AG04450 (cell line): Measurements from ENCODE around the gene PRKD2. TPM values are rescaled to one million over a fixed set of nuclear protein-coding genes. Genes with fewer than 3 reads are reported as not detected.

Source experiments
- CTCF ChIA-PET: fragments of 300-600, 350-600 bp; formaldehyde crosslinking; extraction: SDS; loops from one replicate; lab custom pipeline; 2022; ENCODE audit warnings: antibody characterized with exemption, inconsistent platforms; lab: Charles Lee
- POLR2A ChIA-PET: fragments of 350-600 bp; formaldehyde crosslinking; extraction: SDS; loops from one replicate; lab custom pipeline; 2021; ENCODE audit warnings: antibody characterized with exemption, inconsistent platforms; lab: Yijun Ruan, JAX
- DNase-seq: peaks from one replicate; pipeline ENCODE4 v3.0.0-alpha.2; 2011; ENCODE audit warnings: low read depth, low spot score
- H3K27ac ChIP-seq: one replicate; pipeline ENCODE4 v1.5.1; 2012; ENCODE audit warnings: low read depth, low read length, control low read depth
- H3K27me3 ChIP-seq: one replicate; pipeline ENCODE4 v1.6.0; 2012; ENCODE audit warnings: low read length; ENCODE audit not compliant: control insufficient read depth, insufficient read depth
- H3K4me3 ChIP-seq: 2 replicates; pipeline ENCODE4 v1.5.1; 2011; ENCODE audit warnings: mild to moderate bottlenecking, low read depth, low read length, control low read depth
- H3K9me3 ChIP-seq: 2 replicates; pipeline ENCODE4 v1.5.1; 2012; ENCODE audit warnings: low read length; ENCODE audit not compliant: control insufficient read depth, insufficient read depth
- polyA plus RNA-seq: library from polyadenylated mRNA; depleted of rRNA; stranded (reverse); fragments of >200 nt; gene quantifications from 2 replicates; pipeline ENCODE4 v1.2.3, GENCODE V29; 2011
- TF ChIP-seq, protein P1 (sequence below): IDR thresholded peaks from 2 replicates; pipeline ENCODE4 v1.5.1; 2011; ENCODE audit warnings: low read depth, low read length, control low read depth, inconsistent platforms

The PRKD2 gene
- polyA plus RNA-seq, 1 experiment, result 6.7 TPM

GRCh38 chr19:46728693-46729339 lies 11.9 kb upstream of the PRKD2 start:
- no peaks in the 10 kb centered on the region for H3K27me3 ChIP-seq
- TF ChIP-seq, protein P1, sequence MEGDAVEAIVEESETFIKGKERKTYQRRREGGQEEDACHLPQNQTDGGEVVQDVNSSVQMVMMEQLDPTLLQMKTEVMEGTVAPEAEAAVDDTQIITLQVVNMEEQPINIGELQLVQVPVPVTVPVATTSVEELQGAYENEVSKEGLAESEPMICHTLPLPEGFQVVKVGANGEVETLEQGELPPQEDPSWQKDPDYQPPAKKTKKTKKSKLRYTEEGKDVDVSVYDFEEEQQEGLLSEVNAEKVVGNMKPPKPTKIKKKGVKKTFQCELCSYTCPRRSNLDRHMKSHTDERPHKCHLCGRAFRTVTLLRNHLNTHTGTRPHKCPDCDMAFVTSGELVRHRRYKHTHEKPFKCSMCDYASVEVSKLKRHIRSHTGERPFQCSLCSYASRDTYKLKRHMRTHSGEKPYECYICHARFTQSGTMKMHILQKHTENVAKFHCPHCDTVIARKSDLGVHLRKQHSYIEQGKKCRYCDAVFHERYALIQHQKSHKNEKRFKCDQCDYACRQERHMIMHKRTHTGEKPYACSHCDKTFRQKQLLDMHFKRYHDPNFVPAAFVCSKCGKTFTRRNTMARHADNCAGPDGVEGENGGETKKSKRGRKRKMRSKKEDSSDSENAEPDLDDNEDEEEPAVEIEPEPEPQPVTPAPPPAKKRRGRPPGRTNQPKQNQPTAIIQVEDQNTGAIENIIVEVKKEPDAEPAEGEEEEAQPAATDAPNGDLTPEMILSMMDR, result peak; percentile 86
- H3K4me3 ChIP-seq, result no peak overlapping the region
- ChIA-PET CTCF (interaction anchor here (0.6 to 3.2 kb wide), 16 partner anchors 9 to 1072 kb away, joined by 3 to 16 read pairs (median 4); no protein-coding TSS in a partner anchor), POLR2A (no interaction called here)
- no peaks in the 10 kb centered on the region; the same call in 1 of the 2 replicates for H3K9me3 ChIP-seq
- no peak overlapping the region for H3K27ac ChIP-seq
- DNase-seq, result no peak

DNA sequence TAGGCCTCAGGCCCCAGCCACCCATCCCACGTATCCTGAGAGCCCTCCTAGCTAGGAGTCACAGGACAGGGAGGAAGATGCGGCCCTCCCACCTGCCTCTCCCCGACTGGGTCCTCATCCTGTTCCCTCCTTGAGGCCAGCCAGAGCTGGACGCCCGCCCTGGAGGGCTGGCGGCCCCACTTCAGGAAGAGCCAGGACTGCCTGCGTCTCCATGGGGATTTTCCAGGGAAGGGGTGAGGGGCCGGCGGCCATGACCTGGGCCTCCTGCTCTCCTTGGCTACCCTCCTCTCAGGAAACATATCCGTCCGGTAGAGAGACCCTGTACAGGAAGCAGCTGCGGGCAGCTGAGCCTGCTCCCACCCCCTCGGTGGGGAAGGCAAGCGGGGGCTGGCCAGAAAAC lies 11.3 kb upstream of the PRKD2 start:
- H3K9me3 ChIP-seq, result no peaks in the 10 kb centered on the region; the same call in 1 of the 2 replicates
- no peaks in the 10 kb centered on the region for H3K27me3 ChIP-seq
- ChIA-PET CTCF (interaction anchor here (0.5 to 3.2 kb wide), 13 partner anchors 8 to 419 kb away, joined by 3 to 16 read pairs (median 4); no protein-coding TSS in a partner anchor), POLR2A (no interaction called here)
- H3K27ac ChIP-seq, result no peak overlapping the region
- no peak for DNase-seq
- H3K4me3 ChIP-seq, result no peak overlapping the region
- TF ChIP-seq, protein P1, result no peak

- ChIA-PET POLR2A (no interaction called here), CTCF (interaction anchor here (0.5 to 3.2 kb wide), 12 partner anchors 8 to 420 kb away, joined by 3 to 16 read pairs (median 4); no protein-coding TSS in a partner anchor)
- Histone ChIP-seq H3K4me3 (no peak overlapping the region), H3K9me3 (no peaks in the 10 kb centered on the region; the same call in 1 of the 2 replicates), H3K27ac (no peak overlapping the region), H3K27me3 (no peaks in the 10 kb centered on the region)
- TF ChIP-seq, protein P1, result no peak
- DNase-seq, result no peak
These were observed 10.8 kb upstream of the PRKD2 start for GRCh38 chr19:46727757-46728156.

GRCh38 chr19:46726971-46727501 lies 10.1 kb upstream of the PRKD2 start:
- H3K9me3 ChIP-seq, result no peaks in the 10 kb centered on the region
- TF ChIP-seq, protein P1, result no peak
- CTCF ChIA-PET, result interaction anchor here (0.7 to 3.2 kb wide), 2 partner anchors 23 to 63 kb away, joined by 3 to 16 read pairs; no protein-coding TSS in a partner anchor
- POLR2A ChIA-PET, result no interaction called here
- no peaks in the 10 kb centered on the region for H3K27me3 ChIP-seq
- no peak overlapping the region for H3K4me3 ChIP-seq
- no peak overlapping the region for H3K27ac ChIP-seq
- DNase-seq, result no peak

- H3K4me3 ChIP-seq, result no peak overlapping the region
- ChIA-PET CTCF (interaction anchor here (0.7 to 3.2 kb wide), 2 partner anchors 23 to 64 kb away, joined by 3 to 16 read pairs; no protein-coding TSS in a partner anchor), POLR2A (no interaction called here)
- no peaks in the 10 kb centered on the region; the same call in 1 of the 2 replicates for H3K9me3 ChIP-seq
- TF ChIP-seq, protein P1, result no peak
- H3K27ac ChIP-seq, result no peak overlapping the region
- H3K27me3 ChIP-seq, result no peaks in the 10 kb centered on the region
- no peak for DNase-seq
These were observed 9.6 kb upstream of the PRKD2 start for GRCh38 chr19:46726551-46726950.
